H4 (cell line): ENCODE results near the gene PRPF8. TPM values are rescaled to one million over a fixed set of nuclear protein-coding genes. Genes with fewer than 3 reads are reported as not detected.

Source experiments
- total RNA-seq: library from RNA; depleted of rRNA; stranded (reverse); fragments of >200 nt; shearing (Covaris generic); gene quantifications from 2 replicates; pipeline ENCODE4 v1.2.3, GENCODE V29; 2014; rRNA removed

PRPF8 gene
- total RNA-seq, 1 experiment from 2014 or later: 84.5 TPM

Other genes starting within 250 kb of the PRPF8 start
- 70.9 and 80.5 TPM in 2 replicates for gene CRK, start 228.6 kb downstream of the PRPF8 start, total RNA-seq
- 53.1 and 53.4 TPM in 2 replicates for gene MYO1C, start 192.2 kb downstream of the PRPF8 start, total RNA-seq
- gene INPP5K, start 168.3 kb downstream of the PRPF8 start, total RNA-seq: 34.1 and 47.0 TPM in 2 replicates
- 21.8 and 30.5 TPM in 2 replicates for gene PITPNA, start 122.1 kb downstream of the PRPF8 start, total RNA-seq
- gene SLC43A2, start 56.0 kb downstream of the PRPF8 start, total RNA-seq: 2.9 and 4.7 TPM in 2 replicates
- 0.06 TPM in 1 of 2 replicates, not detected in the other for gene SCARF1, start 39.1 kb downstream of the PRPF8 start, total RNA-seq
- 3.2 and 4.9 TPM in 2 replicates for gene RILP, start 35.0 kb downstream of the PRPF8 start, total RNA-seq
- 1.2 and 1.4 TPM in 2 replicates for gene TLCD2, start 25.5 kb upstream of the PRPF8 start, total RNA-seq
- 10.1 and 10.5 TPM in 2 replicates for gene WDR81, start 39.8 kb upstream of the PRPF8 start, total RNA-seq
- gene SERPINF2, start 58.0 kb upstream of the PRPF8 start, total RNA-seq: not detected in 2 replicates
- gene SERPINF1, start 77.2 kb upstream of the PRPF8 start, total RNA-seq: 0.74 and 12.0 TPM in 2 replicates
- gene SMYD4, start 145.0 kb upstream of the PRPF8 start, total RNA-seq: 7.9 and 8.5 TPM in 2 replicates
- 29.0 and 40.3 TPM in 2 replicates for gene RPA1, start 145.1 kb upstream of the PRPF8 start, total RNA-seq